Measurements from ENCODE around the gene PIGT.

The PIGT gene

DNA sequence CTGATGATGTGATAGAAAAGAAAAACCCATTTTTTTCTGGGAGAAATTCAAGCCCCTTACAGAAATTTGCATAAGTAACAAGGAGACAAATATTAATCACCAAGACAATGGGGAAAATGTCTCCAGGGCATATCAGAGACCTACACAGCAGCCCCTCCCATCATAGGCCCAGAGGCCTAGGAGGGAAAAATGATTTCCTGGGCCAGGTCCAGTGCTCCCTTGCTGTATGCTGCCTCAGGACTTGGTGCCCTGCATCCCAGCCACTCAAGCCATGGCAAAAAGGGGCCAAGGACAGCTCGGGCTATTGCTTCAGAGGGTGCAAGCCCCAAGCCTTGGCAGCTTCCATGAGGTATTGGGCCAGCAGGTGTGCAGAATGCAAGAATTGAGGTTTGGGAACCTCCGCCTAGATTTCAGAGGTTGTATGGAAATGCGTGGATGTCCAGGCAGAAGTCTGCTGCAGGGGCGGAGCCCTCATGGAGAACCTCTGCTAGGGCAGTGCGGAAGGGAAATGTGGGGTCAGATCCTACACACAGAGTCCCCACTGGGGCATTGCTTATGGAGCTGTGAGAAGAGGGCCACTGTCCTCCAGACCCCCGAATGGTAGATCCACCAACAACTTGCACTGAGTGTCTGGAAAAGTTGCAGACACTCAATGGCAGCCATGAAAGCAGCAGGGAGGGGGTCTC, 15.5 kb upstream of the PIGT start:
- DNase-seq (ENCODE audit: low read depth in 2 of 2), result no peak

DNA sequence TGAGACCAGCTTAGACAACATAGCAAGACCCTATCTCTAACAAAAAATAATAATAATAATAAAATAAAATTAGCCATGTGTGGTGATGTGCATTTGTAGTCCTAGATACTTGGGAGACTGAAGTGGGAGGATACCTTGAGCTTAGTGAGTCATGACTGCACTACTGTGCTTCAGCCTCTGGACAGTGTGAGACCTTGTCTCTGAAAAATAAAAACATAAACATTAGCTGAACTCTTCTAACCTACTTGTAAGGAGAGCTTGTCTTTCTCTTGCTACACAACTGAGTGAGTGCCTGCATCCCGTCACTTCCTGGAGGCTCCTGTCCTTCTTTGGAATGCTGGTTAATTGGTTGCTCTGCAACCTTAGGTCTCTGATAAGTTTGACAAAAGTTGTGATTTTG, 13.0 kb upstream of the PIGT start:
- no peak for DNase-seq (ENCODE audit: low read depth in 2 of 2)

DNA sequence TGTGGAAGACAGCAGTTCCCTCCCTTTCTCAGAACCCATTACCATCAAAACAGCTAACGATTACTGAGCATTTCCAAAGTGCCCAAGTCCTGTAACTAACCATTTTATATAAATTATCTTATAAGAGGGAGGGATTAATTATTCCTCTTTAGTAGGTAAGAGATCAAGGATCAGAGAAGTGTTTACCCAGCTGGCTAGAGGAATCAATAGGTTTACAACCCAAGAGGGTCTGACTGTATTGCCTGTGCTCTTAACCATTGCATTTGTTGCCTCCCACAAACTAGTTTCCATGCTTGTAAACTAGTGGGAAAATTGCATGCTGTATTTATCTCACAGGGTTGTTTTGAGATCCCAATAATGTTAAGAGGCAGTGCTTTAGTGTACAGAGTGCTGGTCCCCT, 11.5 kb upstream of the PIGT start:
- DNase-seq (ENCODE audit: low read depth in 2 of 2), result no peak

DNA sequence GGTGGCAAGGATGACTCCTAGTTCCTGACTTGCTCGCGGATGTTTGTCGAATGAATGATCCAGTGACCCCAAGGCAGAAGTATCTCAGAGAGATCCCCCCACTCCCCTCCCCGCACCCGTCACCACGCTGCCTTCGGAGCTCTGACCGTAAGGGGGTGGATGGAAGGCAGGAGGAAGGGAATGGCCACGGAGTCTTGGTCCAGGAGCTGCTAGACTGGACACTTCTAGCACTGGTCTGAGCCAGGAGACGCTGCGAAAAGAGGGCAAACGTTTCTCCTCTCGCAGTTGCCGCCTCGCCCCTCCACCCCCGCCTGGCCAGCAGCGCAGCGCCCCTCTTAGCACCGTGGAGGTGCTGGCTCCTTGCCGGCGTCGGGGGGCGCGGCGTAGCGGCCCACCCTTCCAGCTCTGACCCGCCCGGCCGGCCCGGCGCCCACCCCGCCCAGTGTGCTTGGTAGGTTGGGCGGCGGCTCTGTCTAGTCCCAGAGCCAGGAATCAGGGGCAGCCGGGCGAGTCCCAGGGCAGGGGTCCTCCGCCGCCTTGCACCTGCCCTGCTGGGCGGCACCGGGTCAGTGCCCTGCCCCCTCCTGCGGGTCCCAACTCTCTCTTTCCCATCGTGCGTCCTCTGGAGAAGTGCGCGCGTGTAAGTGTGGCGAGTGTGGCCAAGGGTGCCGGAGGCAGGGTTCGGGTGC, 10.2 kb upstream of the PIGT start:
- DNase-seq (ENCODE audit: low read depth in 2 of 2), result no peak

DNA sequence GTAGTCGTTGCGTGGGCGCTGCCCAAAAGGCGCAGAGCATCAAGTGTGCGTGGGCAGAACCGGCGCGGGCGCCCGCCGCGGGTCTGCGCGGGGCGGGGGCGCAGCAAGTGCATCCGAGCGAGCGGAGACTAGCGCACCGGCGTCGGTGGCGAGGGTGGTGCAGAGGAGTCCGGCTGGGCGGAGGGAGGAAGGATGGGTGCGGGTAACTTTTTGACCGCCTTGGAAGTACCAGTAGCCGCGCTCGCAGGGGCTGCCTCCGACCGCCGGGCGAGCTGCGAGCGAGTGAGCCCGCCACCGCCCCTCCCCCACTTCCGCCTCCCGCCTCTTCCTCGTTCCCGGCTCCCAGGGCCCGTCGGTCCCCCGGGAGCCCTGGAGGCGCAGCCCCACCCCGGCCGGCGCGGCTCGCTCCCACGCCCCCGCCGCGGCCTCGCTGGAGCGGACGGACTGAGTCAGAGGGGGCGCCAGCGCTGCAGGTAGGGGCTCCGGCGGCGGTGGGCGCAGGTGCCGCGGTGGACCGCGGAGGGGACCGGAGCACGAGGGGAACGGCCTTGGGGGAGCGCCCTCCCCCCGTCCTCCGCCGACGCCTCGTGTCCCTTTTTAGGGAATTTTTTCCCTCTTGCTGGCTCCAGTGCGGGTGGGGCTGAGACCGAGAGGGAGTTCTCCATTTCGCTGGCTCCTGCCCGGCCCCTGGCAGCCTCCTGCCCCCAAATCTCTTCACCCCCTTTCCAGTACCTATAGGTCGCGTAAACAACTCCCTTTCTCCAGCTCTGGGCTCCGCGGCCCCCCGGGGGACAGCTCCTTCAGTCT, 9.5 kb upstream of the PIGT start:
- DNase-seq (ENCODE audit: low read depth in 2 of 2), result peak in 1 of 2 donors; percentile 19

DNA sequence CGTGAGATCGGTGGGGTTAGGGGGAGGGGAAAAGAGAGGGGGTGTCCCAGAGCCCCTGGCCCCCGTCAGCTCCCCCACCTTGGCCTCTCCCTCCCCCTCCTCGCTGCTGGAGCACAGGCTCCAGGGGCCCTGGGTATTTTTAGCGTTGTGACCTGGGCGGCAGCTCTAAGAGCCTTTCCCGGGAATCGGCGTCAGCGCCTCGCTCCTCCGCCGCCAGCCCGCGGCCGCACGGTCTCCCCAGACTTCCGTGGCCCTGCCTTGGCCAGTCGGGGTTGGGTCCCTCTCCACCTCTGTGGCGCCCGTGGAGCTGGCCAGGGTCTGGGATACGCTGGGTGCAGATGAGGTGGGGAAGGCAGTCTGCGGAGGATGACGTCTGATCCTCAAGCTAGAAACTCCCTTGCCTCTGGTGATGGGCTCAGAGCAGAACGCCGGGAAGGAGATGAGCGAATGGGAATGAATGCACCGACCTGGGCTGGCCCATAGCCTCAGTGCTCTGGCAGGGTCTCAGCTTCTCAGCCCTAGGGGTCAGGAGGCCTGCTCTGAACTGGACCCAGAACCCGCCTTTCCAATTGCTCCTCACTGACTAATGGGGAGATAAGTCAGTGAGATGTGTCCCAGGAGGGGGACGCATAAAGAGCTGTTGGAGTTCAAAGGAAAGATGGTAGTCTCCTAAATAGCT, 8.7 kb upstream of the PIGT start:
- DNase-seq (ENCODE audit: low read depth in 2 of 2), result no peak

DNA sequence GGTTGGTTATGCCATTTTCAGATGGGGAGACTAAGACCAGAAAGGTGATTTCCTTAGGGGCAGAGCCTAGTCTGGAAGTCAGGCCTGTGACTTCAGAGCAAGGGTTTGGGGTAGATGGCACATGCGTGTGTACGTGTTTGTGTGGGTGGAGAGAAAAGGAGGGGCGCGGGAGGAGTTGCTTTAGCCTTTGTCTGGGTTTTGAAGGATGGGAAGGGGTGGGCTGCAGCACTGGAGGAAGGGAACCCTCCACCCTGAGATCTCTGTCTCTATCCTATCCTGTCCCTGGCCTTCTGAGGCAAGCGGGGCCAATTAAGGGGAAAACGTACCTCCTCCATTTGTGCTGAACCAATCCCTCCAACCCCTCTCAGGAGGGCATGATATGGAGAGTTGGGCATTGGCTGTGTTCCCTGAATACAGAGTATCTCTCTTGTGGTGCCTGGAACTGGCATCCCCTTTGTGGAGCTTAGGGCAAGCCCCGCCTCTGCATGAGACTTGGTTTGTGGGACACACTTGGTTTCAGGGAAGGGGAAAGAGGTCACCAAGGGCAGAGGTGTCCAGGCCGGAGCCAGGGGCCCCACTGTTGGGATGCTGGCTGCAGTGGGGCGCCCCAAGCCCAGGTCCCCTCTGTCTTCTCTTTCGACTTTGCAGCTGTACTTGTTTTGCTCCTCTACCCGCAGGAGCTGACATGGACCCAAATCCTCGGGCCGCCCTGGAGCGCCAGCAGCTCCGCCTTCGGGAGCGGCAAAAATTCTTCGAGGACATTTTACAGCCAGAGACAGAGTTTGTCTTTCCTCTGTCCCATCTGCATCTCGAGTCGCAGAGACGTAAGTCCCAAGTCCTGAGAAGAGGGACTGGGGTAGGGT, 7.9 kb upstream of the PIGT start, which contains the start of gene DBNDD2:
Gene DBNDD2, plus strand, starts transcription at position 507 of the 863 bp plus-strand sequence. Its CDS starts 179 bp downstream, at position 686.
- no peak for DNase-seq (ENCODE audit: low read depth in 2 of 2)

DNA sequence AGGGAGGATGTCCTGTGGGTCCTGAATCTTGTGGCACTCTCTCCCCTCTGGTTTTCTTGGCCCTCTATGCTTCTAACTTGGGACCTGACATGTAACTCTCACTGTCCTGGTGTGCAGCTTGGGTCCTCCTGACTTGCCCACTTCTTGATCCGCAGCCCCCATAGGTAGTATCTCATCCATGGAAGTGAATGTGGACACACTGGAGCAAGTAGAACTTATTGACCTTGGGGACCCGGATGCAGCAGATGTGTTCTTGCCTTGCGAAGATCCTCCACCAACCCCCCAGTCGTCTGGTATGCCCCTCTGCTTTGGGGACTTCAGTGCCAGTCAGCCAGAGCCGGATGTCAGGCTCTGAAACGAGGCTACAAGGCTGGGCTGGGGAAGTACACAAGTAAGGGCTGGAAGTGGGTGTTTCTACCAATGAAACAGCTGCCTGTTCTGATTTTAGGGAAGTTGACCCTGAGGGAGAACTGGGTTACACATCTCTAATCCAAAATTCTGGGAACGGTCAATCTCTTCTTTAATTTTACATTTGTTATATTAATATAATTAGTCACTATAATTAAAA, 7.2 kb upstream of the PIGT start:
- DNase-seq (ENCODE audit: low read depth in 2 of 2), result no peak

DNA sequence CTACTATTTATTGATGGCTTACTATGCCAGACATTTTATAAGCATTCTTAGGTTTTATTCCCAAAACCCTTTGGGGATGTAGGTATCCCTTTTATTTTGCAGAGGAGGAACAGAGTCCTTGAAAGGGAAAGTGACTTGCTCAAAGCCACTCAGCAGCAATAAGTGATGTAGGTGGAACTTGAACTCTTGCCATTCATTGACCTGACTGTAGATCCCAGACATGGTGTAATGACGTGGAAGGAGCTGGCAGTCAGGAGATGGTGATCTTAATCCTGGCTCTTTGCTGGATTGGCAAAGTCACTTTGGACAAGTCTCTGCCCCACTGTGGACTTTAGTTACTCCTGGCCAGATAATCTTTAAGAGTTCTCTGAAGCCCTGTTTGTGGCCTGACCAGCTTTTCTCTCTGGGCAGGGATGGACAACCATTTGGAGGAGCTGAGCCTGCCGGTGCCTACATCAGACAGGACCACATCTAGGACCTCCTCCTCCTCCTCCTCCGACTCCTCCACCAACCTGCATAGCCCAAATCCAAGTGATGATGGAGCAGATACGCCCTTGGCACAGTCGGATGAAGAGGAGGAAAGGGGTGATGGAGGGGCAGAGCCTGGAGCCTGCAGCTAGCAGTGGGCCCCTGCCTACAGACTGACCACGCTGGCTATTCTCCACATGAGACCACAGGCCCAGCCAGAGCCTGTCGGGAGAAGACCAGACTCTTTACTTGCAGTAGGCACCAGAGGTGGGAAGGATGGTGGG, 6.2 kb upstream of the PIGT start:
- no peak for DNase-seq (ENCODE audit: low read depth in 2 of 2)

DNA sequence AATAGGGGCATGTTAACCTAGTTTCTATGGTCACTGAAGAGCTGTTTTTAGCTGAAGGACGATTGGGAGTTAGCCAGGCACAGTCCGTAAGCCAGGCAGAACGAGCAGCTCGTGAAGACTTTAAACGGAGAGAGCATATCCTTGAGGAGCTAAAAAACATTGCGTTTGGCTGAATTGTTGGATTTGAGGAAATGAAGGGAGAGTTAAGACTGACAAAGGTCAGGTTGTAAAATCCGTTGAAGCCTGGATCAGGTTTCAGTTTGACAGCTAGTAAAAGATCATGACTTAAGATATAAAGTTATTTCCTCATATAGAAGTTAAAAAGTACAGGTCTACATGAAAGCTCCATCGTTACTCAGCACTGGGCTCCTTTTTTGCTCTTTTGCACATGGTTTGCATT, 5.1 kb upstream of the PIGT start:
- DNase-seq (ENCODE audit: low read depth in 2 of 2), result no peak

DNA sequence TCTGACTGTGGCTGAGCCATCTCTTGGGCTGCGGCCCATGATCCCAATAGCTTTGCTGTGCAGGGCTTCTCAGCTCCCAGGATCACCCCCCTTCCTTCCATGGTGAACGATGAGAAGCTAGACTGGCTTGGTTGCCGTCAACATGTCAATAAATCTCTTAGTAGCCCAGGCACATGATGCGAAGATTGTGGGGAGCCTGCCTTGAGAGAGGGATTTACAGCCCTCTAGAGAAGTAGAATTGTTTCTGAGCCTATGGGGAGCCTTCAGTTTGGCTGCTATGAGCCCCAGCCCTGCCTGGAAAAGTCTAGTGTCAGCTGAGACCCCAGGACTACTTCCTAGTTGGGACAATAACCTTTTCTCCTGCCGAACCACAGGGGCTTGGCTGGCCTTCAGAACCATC, 3.3 kb upstream of the PIGT start:
- no peak for DNase-seq (ENCODE audit: low read depth in 2 of 2)

DNA sequence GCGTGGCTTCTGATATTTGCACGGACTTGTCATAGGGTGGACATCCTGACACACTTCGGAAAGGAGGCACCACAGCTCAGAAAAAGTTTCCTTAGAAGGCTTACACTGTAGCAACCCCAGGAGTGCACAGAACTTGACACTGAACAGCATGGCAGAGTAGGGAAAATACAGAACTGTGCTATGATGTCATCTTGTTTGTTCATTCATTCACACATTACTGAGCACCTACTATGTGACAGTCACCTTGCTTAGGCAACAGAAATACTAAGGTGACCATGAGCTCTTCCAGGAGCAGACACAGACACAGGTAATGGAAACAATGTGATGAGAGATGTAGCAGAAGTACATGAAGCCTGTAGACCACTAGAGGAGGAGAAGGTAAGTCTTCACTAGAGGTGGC, 2.5 kb upstream of the PIGT start:
- DNase-seq (ENCODE audit: low read depth in 2 of 2), result no peak

DNA sequence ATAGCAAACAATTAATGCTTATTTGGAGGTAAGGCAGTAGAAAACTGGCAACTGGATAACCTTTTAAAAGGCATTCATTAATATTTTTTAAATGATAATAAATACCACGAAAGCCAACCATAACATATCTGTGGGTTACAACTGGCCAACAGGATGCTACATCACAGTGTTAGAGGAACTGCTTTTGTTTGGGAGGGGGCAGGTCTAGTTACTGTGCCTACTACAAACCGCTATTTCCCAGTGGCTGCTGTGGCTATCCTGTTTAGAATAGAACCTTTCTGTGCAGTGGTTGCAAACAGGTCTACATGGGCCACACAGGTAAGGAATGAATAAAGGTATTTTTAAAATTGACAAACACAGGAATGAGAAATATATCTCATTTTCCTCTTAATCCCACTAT, 976 bp downstream of the PIGT start:
- no peak for DNase-seq (ENCODE audit: low read depth in 2 of 2)

DNA sequence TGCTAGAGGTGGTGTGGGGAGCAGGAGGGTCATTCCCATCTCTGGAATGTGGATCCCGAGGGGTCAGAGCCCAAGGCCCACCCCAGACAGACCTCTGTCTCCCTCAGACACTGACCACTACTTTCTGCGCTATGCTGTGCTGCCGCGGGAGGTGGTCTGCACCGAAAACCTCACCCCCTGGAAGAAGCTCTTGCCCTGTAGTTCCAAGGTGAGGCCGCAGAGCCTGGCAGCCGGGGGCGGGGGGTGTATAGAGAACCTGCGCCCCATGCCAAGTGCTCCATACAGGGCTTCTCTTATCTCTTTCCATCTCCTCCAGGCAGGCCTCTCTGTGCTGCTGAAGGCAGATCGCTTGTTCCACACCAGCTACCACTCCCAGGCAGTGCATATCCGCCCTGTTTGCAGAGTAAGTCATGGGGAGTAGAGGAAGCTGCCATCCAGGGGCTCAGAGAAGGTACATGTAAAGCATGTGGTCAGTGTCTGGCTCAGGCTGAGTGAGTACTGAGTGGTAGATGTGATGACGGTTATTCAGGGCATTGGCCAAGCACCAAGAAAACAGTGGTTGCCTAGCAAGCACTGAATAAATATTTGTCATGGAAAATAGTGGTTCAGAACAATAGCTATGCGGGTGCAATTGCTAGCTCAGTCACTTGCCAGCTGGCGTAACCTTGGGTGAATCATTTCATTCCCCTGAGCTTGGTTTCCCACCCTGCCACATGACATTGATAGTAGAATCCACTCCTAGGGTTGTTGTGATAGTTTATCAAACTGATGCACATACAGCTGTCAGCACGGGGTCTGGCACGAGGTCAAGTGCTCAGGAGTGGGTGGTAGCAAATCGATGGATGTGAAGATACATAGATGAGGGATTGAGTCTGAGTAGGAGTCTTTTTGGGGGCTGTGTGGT, 3.5 kb downstream of the PIGT start:
- no peak for DNase-seq (ENCODE audit: low read depth in 2 of 2)

DNA sequence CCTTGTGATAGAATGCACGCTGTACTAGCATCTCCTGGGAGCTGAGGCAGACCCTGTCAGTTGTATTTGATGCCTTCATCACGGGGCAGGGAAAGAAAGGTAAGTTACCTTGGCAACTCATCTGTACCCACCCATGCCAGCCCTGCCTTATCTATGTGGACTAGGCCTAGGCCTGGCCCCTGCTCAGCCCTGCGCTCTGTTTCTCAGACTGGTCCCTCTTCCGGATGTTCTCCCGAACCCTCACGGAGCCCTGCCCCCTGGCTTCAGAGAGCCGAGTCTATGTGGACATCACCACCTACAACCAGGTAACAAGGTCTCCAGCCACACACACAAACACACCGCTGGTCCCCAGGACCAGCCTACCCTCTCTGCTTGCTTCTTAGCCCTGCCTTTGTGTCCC, 4.2 kb downstream of the PIGT start:
- no peak for DNase-seq (ENCODE audit: low read depth in 2 of 2)

DNA sequence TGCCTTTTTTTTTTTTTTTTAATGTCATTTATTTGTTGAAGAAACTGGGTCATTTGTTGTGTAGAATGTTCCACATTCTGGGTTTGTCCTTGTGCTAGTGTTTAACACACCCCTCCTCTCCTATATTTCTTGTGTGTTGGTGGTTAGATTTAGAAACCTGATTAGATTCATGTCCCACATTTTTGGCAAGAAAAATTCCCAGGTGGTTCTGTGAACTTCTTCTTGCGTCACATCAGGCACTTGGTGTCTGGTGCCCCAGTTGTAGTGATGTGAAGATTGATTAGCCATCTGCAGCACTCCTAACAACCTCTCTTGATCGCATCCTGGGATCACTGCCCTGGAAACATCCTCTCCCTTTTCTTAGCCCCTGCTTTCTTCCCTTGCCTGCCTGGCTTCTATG, 7.8 kb downstream of the PIGT start:
- DNase-seq (ENCODE audit: low read depth in 2 of 2), result no peak

DNA sequence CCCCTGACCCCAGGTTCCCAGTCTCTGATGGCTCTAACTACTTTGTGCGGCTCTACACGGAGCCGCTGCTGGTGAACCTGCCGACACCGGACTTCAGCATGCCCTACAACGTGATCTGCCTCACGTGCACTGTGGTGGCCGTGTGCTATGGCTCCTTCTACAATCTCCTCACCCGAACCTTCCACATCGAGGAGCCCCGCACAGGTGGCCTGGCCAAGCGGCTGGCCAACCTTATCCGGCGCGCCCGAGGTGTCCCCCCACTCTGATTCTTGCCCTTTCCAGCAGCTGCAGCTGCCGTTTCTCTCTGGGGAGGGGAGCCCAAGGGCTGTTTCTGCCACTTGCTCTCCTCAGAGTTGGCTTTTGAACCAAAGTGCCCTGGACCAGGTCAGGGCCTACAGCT, 9.6 kb downstream of the PIGT start:
- no peak for DNase-seq (ENCODE audit: low read depth in 2 of 2)

DNA sequence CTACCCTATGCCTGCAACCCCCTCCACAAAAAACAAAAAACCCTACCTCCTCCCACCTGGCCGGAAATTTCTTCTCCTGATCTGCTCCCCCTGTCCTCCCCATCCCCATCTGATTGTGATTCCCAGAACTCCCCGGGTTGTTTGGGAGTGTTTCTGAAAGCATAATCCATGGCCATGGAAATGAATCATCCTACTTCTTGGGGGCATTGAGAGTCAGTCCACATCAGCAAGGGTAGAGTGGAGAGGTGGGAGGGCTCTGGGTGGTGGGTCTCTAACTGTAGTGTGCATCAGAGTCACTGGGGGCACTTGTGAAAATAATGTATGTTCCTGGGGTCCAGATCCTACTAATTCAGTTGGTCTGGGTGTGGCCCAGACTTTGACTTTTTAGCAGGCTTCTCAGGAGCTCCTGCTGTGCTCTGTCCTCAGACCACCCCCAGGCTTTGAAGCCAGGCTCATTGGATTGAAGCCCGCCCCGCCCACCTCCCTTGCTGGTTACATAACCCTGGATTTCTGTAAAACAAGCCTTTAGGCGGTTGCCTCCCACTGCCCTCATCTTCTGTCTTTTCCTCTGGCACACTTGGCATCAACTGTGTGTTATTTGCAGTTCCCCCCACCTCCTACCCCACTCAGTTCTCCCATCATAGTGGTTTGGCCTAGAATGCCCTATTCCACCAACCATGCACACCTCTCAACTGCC, 10.5 kb downstream of the PIGT start:
- no peak for DNase-seq (ENCODE audit: low read depth in 2 of 2)
